ENCODE measurements around the gene DNAH1. TPM values are rescaled to one million over a fixed set of nuclear protein-coding genes. Genes with fewer than 3 reads are reported as not detected.
"Not testable (repeated sequence)": the region's sequence is repeated elsewhere in the genome, so short reads cannot be mapped to it uniquely, and the experiment has no call there.

DNAH1 gene
- polyA plus RNA-seq, 5 donors, result 7.2 to 12.4 (median 11.1) TPM

DNA sequence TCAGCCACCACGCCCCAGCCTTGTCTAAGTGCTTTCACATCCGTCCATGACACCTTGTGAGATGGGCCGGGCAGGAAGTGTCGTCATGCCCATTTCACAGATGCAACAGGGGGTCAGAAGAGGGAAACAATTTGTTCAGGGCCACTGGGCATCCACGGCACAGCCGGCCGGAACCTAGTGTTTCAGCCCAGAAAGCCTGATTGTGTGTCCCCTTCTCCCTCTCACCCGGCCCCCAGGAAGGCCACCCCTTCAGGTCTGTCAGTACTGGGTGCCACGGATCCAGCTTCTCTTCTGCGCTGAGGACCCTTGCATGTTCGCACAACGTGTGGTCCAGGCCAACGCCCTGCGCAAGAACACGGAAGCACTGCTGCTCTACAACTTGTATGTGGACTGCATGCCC is 15.8 kb downstream of the DNAH1 start:
- no peak for DNase-seq

DNA sequence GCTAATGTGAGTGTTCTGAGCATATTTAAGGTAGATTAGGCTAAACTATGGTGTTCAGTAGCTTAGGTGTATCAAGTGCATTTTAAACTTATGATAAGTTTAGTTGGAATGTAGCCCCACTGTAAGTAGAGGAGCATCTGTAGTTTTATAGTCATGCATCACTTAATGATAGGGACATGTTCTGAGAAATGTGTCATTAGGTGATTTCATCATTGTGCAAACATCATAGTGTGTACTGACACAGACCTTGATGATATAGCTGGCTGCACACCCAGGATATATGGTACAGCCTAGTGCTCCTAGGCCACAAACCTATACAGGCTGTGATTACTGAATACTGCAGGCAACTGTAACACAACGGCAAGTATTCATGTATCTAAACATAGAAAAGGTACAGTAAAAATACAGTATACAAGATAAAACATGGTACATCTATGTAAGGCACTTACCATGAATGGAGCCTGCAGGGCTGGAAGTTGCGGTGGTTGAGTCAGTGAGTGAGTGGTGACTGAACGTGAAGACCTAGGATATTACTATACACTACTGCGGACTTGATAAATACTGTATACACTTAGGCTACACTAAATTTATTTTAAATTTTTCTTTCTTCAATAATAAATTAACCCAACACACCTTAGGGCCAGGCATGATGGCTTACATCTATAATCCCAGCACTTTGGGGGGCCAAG is 17.9 kb downstream of the DNAH1 start:
- DNase-seq, result no peak

DNA sequence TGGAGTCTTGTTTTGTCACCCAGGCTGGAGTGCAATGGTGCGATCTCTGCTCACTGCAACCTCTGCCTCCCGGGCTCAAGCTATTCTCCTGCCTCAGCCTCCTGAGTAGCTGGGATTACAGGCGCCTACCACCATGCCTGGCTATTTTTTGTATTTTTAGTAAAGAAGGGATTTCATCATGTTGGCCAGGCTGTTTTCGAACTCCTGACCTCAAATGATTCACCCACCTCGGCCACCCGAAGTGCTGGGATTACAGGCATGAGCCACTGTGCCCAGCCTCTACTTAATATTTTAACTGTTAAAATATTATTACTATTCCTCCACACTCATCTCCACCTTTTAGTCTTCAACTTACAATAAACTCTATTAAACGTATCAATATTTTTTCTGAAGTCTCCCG is 22.0 kb downstream of the DNAH1 start:
- not testable (repeated sequence) for DNase-seq

DNA sequence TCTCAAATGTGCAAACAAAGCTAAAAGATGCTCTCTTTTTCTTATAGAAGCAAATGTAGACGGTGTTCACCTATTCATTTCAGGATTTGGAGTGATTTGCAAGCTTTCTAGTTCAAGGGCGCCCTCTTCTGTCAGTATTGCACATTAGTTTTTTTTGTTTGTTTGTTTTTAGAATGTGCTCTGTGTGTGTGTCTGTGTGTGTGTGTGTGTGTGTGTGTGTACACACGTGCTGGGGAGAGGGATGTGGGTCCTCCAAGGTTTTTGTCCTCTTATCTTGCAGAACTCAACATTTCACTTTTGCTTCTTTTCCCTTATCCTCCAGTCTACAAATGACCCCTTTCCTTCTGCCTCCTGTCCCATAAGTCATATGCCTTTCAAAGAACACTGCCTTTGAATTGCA is 23.5 kb downstream of the DNAH1 start:
- peak; percentile 47 to 68 for DNase-seq

DNA sequence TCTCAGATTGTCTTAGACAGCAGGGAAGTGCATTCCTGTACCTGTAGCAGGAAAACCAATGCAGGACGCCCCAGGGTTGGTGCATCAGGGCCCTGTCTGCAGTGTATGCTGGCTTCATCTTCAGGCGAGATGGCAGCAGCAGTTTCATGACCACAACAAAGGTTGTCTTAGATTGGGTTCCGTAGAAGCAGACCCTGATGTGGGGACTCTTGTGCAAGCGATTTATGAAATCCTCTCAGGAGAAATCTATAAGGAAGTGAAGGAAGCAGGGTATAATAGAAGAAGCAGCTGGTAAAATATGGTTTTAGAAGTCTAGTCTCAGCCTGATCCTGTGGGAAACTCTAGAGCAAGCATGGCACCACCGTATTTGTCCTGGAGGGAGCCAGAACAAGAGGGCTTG is 25.0 kb downstream of the DNAH1 start:
- DNase-seq, result no peak

DNA sequence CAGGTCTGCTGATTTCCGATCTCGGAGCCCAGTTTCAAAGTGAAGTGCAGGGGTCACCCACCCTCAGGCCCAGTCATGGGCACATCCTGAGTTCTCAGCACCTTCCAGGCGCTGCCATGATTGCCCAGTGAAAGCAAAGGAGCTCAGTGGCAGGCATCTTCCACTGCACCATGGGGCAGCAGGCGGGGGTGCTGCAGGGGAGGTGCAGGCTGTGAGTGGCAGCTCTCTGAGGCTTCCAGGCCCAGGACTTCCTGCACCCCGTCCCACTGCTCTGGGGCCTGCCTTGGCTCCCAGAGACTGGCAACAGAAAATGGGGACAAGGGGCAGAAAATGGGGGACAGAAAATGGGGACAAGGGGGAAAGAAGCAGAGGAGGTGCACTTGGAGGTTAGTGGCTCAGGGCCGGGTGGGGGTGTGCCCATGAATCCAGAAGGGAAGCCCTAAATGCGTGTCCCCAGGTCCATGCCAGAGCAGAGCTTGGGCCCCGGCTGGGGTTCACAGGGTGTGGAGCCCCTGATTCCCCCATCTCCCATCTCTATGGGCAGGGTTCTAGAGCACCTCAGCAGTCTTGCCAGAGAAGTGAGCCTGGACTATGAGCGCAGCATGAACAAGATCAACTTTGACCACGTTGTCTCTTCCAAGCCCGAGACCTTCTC is 28.0 kb downstream of the DNAH1 start:
- no peak for DNase-seq

DNA sequence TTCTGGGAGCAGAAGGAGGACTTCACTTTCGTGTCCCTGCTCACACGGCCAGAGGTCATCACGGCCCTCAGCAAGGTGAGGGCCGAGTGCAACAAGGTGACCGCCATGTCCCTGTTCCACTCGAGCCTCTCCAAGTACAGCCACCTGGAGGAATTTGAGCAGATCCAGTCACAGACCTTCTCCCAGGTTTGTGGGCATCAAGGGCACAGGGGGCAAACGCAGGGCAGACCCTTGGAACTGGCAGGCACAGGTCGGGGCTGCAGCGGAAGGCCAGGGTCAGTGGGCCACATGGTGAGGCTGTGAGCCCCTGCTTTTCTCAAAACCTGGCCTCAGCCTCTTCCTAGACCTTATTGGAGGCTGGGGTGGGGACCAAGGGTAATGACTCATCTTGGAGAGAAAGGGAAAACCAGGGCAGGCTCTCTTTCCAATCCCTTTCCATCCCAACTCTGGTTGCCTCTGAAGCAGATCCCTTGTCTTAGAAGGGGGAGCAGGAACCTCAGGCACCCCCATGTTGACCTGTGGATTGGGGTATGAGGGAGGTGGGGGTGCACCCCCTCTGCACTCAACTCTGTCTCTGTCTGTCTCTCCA is 29.5 kb downstream of the DNAH1 start:
- no peak for DNase-seq

DNA sequence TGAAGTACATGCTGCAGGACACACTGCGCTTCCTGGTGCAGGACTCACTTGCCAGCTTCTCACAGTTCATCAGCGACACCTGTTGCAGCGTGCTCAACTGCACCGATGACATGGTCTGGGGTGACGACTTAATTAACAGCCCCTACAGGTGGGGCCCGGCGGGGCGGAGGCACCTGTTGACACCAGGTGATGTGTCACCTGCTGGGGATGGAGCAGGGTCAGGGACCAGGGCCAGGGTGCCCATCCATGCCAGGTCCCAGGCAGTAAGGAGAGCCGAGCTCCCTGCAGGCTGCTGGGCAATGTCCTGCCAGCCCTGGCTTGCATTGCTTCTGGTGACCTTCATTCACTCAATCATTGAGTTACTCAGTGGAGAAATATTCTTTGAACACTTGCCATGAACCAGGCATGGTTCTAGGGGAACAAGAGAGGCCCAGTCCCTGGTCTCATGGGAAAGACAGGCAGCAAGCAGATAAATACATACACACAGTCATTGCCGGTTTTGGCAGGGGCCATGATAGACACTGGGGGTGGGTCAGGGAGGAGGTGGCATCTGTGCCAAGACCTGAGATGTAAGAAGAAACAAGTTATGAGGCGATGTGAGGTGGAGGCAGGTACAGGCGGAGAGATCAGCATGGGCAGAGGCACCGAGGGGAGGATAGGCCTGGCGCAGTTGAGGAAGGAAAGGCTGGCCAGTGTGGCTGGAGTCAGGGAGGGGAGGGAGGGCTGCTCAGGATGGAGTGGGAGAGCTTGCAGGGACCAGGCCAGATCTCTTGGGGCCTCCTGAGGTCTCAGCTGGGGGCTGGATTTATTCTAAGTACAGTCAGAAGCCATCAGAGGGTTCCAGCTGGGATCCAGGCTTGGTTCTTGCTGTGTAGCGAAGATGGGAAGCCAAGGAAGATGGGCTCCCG is 30.8 kb downstream of the DNAH1 start:
- no peak for DNase-seq

DNA sequence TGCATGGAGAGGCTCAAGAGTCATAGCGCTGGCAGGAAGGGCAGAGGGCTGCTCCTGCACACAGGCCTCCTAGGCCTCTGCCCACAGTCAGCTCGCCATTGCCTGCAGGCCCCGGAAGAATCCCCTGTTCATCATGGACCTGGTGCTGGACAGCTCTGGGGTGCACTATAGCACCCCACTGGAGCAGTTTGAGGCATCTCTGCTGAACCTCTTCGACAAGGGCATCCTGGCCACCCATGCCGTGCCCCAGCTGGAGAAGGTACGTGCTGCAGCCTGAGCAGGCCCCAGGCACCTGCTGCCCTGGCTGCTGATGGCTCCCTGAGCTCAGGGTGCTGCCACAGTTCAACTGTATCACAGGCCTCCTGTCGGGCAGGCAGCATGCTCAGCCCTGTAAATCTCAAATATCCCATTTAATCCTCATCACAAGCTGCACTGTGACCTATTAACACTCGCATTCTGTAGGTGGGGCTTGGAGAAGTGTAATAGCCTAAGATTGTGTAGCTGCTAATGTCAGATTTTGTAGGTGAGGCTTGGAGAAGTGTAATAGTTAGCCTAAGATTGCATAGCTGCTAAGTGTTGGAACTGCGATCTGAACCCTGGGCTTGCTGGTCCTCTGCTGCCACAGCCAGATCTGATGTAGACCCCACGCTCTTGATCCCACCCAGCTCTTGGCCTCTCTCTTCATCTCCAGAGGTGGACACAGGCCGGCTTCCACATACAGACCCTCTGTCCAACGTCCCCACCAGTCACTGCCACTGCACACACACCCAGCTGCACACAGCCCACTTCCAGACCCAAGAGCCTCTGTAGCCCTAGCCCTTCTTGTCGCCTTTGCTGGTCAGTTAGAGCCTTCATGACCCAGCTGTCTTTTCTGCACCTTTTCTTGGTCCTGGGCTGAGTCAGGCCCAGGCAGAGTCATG is 31.9 kb downstream of the DNAH1 start:
- DNase-seq, result no peak

DNA sequence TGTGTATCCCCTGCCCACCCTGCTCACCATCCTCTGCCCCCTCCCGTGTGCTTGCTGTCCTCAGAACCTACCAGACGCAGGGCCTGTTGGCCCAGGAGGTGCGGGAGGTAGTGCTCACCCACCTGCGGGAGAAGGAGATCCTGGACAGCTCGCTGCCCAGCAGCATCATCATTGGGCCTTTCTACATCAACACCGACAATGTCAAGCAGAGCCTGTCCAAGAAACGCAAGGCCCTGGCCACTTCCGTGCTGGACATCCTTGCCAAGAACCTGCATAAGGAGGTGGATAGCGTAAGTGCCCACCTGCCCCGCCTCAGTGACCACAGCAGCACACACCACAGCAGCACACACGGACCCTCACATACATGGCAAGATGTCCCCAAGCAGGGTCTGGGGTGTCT is 33.0 kb downstream of the DNAH1 start:
- DNase-seq, result no peak

DNA sequence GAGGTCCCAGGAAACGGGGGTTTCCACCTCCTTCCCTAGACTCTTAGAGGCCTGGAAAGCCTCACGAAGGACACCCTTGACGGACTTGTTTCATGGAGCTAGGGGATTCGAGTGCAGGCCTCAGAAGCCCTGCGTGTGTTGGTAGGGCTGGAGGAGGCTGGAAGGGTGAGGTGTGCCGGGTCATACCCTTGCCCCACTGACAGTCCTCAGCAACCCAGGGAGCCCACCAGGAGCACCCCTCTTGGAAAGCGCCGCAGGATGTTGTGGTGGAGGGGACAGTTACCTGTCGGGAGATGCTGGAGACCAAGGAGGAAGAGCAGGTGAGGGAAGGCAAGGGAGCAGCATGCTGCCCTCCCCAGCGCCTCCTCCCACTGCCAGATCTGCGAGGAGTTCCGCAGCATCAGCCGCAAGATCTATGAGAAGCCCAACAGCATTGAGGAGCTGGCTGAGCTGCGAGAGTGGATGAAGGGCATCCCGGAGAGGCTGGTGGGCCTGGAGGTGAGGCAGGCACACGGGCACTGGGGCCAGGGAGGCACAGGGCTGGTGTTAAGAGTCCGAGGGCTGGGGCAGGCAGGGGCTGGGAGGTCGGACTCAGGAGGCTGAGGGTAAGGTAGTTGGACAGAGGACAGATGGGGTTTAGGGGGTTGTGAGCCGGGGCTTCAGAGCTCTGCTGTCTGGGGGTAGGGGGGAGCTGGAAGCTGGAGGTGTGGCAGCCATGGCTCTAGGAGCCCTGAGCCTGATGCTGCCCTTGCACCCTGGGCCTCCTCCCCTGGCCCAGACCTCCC is 33.7 kb downstream of the DNAH1 start:
- no peak for DNase-seq

DNA sequence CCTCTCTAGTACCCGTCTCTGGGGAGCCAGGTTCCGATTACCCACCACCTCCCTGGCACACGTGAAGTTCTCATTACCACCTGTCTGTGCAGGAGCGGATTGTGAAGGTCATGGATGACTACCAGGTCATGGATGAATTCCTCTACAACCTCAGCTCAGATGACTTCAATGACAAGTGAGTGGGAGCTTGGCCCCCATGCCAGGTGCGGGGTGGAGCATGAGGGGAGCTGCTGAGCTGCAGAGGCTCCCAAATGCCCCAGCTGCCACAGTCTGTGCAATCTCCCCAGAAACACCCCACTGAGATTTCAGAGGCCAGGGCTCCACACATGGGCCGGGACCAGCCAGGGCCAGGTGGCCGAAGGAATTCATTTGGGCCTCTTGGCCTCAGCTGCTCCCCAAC is 34.3 kb downstream of the DNAH1 start:
- no peak for DNase-seq

DNA sequence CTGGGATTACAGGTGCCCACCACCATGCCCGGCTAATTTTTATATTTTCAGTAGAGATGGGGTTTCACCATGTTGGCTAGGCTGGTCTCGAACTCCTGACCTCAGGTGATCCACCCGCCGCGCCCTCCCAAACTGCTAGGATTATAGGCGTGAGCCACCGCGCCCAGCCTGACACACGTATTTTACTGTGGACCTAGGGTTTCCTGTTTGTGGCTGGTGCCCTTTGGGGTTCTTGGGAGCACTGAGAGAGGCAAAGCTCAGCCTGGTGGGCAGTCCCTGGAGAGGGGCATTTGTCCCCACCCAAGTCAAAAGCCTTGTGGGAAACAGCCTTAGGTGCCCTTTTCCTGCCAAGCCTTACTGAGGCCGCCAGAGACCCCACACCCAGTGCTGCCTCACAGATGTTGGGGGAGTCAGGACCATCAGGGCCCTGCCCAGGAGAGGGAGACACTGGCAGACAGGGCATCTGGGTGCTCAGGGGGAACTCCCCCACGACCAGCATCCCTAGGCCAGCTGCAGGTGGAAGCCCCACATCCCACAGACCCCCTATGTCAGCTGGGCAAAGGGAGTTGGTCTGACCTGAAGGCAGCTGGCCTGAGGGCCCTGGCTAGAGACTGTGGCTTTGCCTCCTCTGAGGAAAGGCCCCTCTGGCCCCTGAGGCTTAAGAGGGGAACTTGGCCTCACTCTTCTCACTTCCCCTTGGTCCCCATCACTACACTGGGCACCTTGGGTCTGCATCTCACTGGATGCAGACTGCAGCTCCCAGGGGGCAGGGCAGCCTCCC is 35.1 kb downstream of the DNAH1 start:
- no peak for DNase-seq

DNA sequence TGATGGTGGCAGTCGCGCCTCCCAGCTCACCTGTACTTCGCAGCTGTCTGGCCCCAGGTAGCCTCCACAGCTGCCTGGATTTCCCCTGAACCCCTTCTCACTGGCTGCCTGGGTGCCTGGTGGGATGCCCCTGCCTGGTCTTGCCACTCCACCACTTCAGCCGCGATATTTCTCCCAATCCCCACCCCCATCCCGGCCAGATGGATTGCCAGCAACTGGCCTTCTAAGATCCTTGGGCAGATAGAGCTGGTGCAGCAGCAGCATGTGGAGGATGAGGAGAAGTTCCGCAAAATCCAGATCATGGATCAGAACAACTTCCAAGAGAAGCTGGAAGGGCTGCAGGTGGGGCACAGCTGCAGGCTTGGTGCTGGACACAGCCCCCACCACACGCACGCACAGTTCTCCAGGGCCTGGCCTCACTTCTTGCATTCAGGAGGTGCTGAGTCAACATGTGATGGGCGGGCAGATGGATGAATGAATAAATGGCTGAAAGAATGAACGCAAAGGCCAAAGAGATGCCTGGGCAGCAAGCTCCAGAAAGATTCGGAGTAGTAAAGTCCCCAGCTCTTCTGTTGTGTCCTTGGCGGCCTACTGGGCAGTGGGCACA is 35.7 kb downstream of the DNAH1 start:
- no peak for DNase-seq

DNA sequence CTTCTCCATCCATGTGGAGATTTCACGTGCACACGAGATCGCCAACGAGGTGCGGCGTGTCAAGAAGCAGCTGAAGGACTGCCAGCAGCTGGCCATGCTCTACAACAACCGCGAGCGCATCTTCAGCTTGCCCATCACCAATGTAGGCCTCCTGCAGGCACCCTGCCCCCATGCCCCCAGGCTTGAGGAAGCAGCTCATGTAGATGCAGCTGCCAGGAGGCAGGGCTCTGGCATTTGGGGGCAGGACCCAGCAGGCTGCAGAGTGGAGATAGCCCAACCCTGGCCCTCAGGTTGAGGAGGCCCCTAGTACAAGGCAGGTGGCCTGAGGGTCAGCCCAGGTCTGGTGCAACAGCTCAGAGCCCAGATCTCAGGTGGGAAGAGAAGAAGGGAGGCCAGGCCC is 36.4 kb downstream of the DNAH1 start:
- DNase-seq, result no peak

DNA sequence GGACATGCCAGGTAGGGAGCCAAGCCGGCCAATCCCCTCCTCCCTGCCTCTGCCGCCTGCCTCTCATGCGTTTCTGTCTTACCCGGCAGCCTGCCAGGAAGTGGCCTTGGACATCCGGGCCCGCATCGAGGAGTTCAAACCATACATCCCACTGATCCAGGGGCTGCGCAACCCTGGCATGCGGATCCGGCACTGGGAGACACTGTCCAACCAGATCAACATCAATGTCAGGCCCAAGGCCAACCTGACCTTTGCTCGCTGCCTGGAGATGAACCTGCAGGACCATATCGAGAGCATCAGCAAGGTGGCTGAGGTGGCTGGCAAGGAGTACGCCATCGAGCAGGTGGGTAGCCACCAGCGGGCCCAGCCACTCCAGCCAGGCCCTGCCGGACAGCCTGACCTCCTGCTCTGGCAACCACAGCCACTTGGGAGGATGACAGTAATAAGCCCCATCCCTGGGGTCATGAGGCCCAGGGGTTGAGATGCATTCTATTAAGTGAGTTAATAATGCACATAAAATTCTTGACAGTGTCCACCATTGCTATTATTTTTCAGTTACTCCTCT is 37.3 kb downstream of the DNAH1 start:
- no peak for DNase-seq

DNA sequence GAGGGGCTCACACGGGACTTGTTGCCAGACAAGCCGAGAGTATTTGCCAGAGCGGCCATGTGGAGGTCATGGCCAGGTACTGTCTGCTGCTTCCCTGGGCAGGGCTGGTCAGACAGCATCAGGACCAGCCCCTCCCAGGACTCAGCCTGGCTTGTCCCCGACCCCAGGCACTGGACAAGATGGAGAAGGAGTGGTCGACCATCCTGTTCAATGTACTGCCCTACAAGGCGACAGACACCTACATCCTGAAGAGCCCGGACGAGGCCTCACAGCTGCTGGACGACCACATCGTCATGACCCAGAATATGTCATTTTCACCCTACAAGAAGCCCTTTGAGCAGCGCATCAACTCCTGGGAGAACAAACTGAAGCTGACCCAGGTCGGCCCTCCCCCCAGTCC is 38.6 kb downstream of the DNAH1 start:
- no peak for DNase-seq

DNA sequence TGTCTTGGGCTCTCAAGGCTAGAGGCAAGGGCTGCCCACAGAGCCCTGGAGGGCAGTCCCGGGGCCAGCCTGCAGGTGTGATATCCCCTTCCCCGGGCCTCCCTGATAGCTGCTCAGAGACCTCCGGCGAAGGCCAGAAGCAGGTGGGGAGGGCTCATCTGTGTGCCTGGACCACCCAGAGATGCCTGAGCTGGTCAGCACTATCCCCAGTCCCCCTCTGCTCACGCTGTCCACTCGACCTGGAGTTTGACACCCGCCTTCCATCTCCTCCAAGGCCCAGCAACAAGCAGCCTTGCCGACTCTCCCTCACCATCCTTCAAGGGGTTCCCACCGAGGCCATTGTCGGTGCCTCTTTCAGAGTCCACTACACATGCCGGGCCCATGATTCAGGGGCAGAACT is 39.4 kb downstream of the DNAH1 start:
- no peak for DNase-seq

DNA sequence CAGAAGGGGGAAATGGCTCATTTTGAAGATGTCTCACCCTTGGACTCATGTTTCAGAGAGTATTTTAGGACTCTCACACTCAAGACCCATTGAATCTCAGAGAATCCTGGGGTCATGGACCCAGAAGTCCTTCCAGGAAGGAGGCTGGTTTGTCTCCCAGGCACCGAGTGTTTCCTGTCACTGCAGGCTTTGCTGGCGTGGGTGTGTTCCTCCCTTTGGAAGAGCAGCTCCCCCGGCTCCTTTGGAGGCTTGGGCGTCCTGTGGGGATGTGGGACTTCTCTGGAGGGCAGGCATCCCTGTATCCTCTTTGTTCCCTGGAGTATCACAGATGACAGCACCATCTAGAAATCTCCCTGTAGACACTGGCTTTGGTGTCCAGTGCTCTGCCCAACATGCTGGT is 40.0 kb downstream of the DNAH1 start:
- no peak for DNase-seq
